ENCODE data around the gene KCNIP3.

GRCh38 chr2:95359501-95359930, 62.4 kb downstream of the KCNIP3 start:
- TF ChIP-seq, protein P1, sequence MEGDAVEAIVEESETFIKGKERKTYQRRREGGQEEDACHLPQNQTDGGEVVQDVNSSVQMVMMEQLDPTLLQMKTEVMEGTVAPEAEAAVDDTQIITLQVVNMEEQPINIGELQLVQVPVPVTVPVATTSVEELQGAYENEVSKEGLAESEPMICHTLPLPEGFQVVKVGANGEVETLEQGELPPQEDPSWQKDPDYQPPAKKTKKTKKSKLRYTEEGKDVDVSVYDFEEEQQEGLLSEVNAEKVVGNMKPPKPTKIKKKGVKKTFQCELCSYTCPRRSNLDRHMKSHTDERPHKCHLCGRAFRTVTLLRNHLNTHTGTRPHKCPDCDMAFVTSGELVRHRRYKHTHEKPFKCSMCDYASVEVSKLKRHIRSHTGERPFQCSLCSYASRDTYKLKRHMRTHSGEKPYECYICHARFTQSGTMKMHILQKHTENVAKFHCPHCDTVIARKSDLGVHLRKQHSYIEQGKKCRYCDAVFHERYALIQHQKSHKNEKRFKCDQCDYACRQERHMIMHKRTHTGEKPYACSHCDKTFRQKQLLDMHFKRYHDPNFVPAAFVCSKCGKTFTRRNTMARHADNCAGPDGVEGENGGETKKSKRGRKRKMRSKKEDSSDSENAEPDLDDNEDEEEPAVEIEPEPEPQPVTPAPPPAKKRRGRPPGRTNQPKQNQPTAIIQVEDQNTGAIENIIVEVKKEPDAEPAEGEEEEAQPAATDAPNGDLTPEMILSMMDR (IDR thresholded peaks at IDR 0.05; ENCODE audit: borderline replicate concordance, extremely low read depth, low read length, poor library complexity, severe bottlenecking): no peak
- TF ChIP-seq EZH2 (IDR thresholded peaks at IDR 0.05; ENCODE audit: borderline replicate concordance, low read depth, low read length, severe bottlenecking): no peak
